K562 (cell line): ENCODE measurements around the gene SIRT3. TPM values are rescaled to one million over a fixed set of nuclear protein-coding genes. Genes with fewer than 3 reads are reported as not detected.

Experiments
- CBX3 ChIP-seq, 2 experiments: IDR thresholded peaks; 1 replicate in 1 of 2; 2 replicates in 1 of 2; pipeline ENCODE4 v1.6.1; 2012; ENCODE audit warnings: inconsistent platforms in 2 of 2, low read length in 2 of 2, borderline replicate concordance in 1 of 2, control low read depth in 1 of 2
- CHCHD3 ChIP-seq: fragments of 250-450 bp; sonication (Bioruptor Pico); IDR thresholded peaks from 2 replicates; pipeline ENCODE4 v2.1.2; 2022; ENCODE audit warnings: mild to moderate bottlenecking
- CTCFL ChIP-seq: IDR thresholded peaks from 2 replicates; pipeline ENCODE4 v1.6.1; 2011; ENCODE audit warnings: borderline replicate concordance, low read depth, mild to moderate bottlenecking, moderate library complexity, low read length; ENCODE audit not compliant: insufficient read depth, poor library complexity, severe bottlenecking
- FOXP4 ChIP-seq: sonication (generic); formaldehyde crosslinking; IDR thresholded peaks from 2 replicates; pipeline ENCODE4 v1.8.0; 2022; ENCODE audit warnings: mild to moderate bottlenecking, missing genetic modification reagents, borderline replicate concordance
- PCBP2 ChIP-seq: fragments of 200-400 bp; formaldehyde crosslinking; IDR thresholded peaks from 2 replicates; pipeline ENCODE4 v1.6.1; 2018; ENCODE audit warnings: low read length, low read depth, mild to moderate bottlenecking, moderate library complexity; ENCODE audit not compliant: poor library complexity, severe bottlenecking
- STAT5B ChIP-seq: fragments of 250-450 bp; sonication (Bioruptor Pico); IDR thresholded peaks from 2 replicates; pipeline ENCODE4 v1.8.0; 2021; ENCODE audit warnings: mild to moderate bottlenecking, inconsistent platforms
- TBL1XR1 ChIP-seq, 2 experiments: IDR thresholded peaks; 2 replicates each; pipeline ENCODE4 v1.6.1; 2012; ENCODE audit warnings: improper control_type of control experiment in 2 of 2, low read length in 2 of 2, mild to moderate bottlenecking in 1 of 2
- TSC22D4 ChIP-seq: fragments of 450-650 bp; IDR thresholded peaks from 2 replicates; pipeline ENCODE4 v1.6.1; 2016; ENCODE audit warnings: missing genetic modification characterization, missing biosample characterization, control low read depth
- ZNF212 ChIP-seq: fragments of 450-650 bp; formaldehyde crosslinking; IDR thresholded peaks from 2 replicates; pipeline ENCODE4 v1.4.0; 2020; ENCODE audit warnings: mild to moderate bottlenecking
- ZNF311 ChIP-seq: fragments of 250-450 bp; sonication (Bioruptor Pico); IDR thresholded peaks from 2 replicates; pipeline ENCODE4 v1.4.0; 2020; ENCODE audit warnings: mild to moderate bottlenecking, moderate library complexity
- polyA plus RNA-seq, 8 experiments: library from polyadenylated mRNA; depleted of rRNA in 4 of 8; stranded (reverse) in 5 of 8; unstranded in 3 of 8; fragments of >200 nt; fragmentation: Nextera tagmentation in 2 of 8; fragmentation: Illumina TruSeq in 1 of 8; extraction: Ambion mirVana in 2 of 8; extraction: Trizol in 1 of 8; gene quantifications; 2 replicates each; pipeline versions ENCODE4 v1.2.1 to v1.2.3, GENCODE V29; 2011 to 2014; ENCODE audit warnings: inconsistent platforms in 1 of 8, missing spikeins in 1 of 8
- total RNA-seq, 7 experiments: library from RNA; depleted of rRNA in 6 of 7; stranded (reverse); fragments of >200 nt in 6 of 7; fragmentation: Illumina TruSeq in 2 of 7; extraction: Trizol in 2 of 7; gene quantifications; 2 replicates each; pipeline versions ENCODE4 v1.2.1 to v1.2.3, GENCODE V29; 2011 to 2021; ENCODE audit warnings: low replicate concordance in 1 of 7
- TF ChIP-seq, protein P1 (sequence below): fragments of 450-650 bp; IDR thresholded peaks from 2 replicates; pipeline ENCODE4 v1.6.1; 2016; ENCODE audit warnings: mild to moderate bottlenecking, moderate library complexity

The SIRT3 gene
- total and polyA plus RNA-seq, 9 of the 15 experiments (the other 6 are each of a cell fraction or from before 2014, with no cell fraction given): 1.9 to 27.5 (median 14.5) TPM

GRCh38 chr11:269146-269890, 33.2 kb upstream of the SIRT3 start (continued):
- TF ChIP-seq, protein P1, sequence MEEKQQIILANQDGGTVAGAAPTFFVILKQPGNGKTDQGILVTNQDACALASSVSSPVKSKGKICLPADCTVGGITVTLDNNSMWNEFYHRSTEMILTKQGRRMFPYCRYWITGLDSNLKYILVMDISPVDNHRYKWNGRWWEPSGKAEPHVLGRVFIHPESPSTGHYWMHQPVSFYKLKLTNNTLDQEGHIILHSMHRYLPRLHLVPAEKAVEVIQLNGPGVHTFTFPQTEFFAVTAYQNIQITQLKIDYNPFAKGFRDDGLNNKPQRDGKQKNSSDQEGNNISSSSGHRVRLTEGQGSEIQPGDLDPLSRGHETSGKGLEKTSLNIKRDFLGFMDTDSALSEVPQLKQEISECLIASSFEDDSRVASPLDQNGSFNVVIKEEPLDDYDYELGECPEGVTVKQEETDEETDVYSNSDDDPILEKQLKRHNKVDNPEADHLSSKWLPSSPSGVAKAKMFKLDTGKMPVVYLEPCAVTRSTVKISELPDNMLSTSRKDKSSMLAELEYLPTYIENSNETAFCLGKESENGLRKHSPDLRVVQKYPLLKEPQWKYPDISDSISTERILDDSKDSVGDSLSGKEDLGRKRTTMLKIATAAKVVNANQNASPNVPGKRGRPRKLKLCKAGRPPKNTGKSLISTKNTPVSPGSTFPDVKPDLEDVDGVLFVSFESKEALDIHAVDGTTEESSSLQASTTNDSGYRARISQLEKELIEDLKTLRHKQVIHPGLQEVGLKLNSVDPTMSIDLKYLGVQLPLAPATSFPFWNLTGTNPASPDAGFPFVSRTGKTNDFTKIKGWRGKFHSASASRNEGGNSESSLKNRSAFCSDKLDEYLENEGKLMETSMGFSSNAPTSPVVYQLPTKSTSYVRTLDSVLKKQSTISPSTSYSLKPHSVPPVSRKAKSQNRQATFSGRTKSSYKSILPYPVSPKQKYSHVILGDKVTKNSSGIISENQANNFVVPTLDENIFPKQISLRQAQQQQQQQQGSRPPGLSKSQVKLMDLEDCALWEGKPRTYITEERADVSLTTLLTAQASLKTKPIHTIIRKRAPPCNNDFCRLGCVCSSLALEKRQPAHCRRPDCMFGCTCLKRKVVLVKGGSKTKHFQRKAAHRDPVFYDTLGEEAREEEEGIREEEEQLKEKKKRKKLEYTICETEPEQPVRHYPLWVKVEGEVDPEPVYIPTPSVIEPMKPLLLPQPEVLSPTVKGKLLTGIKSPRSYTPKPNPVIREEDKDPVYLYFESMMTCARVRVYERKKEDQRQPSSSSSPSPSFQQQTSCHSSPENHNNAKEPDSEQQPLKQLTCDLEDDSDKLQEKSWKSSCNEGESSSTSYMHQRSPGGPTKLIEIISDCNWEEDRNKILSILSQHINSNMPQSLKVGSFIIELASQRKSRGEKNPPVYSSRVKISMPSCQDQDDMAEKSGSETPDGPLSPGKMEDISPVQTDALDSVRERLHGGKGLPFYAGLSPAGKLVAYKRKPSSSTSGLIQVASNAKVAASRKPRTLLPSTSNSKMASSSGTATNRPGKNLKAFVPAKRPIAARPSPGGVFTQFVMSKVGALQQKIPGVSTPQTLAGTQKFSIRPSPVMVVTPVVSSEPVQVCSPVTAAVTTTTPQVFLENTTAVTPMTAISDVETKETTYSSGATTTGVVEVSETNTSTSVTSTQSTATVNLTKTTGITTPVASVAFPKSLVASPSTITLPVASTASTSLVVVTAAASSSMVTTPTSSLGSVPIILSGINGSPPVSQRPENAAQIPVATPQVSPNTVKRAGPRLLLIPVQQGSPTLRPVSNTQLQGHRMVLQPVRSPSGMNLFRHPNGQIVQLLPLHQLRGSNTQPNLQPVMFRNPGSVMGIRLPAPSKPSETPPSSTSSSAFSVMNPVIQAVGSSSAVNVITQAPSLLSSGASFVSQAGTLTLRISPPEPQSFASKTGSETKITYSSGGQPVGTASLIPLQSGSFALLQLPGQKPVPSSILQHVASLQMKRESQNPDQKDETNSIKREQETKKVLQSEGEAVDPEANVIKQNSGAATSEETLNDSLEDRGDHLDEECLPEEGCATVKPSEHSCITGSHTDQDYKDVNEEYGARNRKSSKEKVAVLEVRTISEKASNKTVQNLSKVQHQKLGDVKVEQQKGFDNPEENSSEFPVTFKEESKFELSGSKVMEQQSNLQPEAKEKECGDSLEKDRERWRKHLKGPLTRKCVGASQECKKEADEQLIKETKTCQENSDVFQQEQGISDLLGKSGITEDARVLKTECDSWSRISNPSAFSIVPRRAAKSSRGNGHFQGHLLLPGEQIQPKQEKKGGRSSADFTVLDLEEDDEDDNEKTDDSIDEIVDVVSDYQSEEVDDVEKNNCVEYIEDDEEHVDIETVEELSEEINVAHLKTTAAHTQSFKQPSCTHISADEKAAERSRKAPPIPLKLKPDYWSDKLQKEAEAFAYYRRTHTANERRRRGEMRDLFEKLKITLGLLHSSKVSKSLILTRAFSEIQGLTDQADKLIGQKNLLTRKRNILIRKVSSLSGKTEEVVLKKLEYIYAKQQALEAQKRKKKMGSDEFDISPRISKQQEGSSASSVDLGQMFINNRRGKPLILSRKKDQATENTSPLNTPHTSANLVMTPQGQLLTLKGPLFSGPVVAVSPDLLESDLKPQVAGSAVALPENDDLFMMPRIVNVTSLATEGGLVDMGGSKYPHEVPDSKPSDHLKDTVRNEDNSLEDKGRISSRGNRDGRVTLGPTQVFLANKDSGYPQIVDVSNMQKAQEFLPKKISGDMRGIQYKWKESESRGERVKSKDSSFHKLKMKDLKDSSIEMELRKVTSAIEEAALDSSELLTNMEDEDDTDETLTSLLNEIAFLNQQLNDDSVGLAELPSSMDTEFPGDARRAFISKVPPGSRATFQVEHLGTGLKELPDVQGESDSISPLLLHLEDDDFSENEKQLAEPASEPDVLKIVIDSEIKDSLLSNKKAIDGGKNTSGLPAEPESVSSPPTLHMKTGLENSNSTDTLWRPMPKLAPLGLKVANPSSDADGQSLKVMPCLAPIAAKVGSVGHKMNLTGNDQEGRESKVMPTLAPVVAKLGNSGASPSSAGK: peak; percentile 51
- TF ChIP-seq TBL1XR1 (IDR thresholded peaks at IDR 0.05; ENCODE audit: low read length in 2 of 2): no peak
- 0 out of 3 replicates have a peak, but pooled peaks of 1 of the 2 experiments have one; percentile 7 for TF ChIP-seq CBX3 (IDR thresholded peaks at IDR 0.05; ENCODE audit: borderline replicate concordance in 1 of 2, low read length in 2 of 2)
- TF ChIP-seq PCBP2: no peak
- TF ChIP-seq ZNF311 (CRISPR knock-in tag): no peak
- no peak for TF ChIP-seq STAT5B (CRISPR knock-in tag)
- no peak for TF ChIP-seq CHCHD3 (CRISPR knock-in tag)
- TF ChIP-seq TSC22D4 (tag): no peak
- TF ChIP-seq CTCFL: no peak
- TF ChIP-seq FOXP4: no peak
- no peak for TF ChIP-seq ZNF212
